CD4-positive, alpha-beta T cell (primary cell): Measurements from ENCODE around the gene INSR. TPM values are rescaled to one million over a fixed set of nuclear protein-coding genes. Genes with fewer than 3 reads are reported as not detected.

Source experiments
- ATAC-seq: fragments of 200-7000 bp; cut with Tn5 transposase; one replicate; pipeline ENCODE4 v1.10.0; 2022; ENCODE audit warnings: mild to moderate bottlenecking; ENCODE audit not compliant: poor library complexity
- CTCF ChIA-PET: fragments of 350-600 bp; sonication (Branson Sonifier 250); formaldehyde crosslinking; loops from one replicate; lab custom pipeline; 2021; ENCODE audit warnings: antibody characterized with exemption, inconsistent platforms; lab: Charles Lee
- POLR2A ChIA-PET: fragments of 350-600 bp; sonication (Branson Sonifier 250); formaldehyde crosslinking; loops from one replicate; lab custom pipeline; 2021; ENCODE audit warnings: antibody characterized with exemption, inconsistent platforms; lab: Charles Lee
- DNase-seq, 14 experiments: peaks; one replicate each; pipeline ENCODE4 v3.0.0-alpha.2; 2013 to 2020; ENCODE audit warnings: mixed read lengths in 2 of 14
- H3K27ac ChIP-seq, 2 donors: one replicate each; pipeline versions ENCODE4 v1.5.1 to v1.7.0; 2013; ENCODE audit warnings: low read length in 2 of 2, low read depth in 1 of 2, mild to moderate bottlenecking in 1 of 2
- H3K27me3 ChIP-seq, 2 experiments: 1 replicate in 1 of 2; 2 replicates in 1 of 2; pipeline versions ENCODE4 v1.6.1 to v1.7.0; 2013; ENCODE audit warnings: low read length in 2 of 2, control low read depth in 1 of 2, mild to moderate bottlenecking in 1 of 2, moderate library complexity in 1 of 2; ENCODE audit not compliant: insufficient read depth in 2 of 2, control insufficient read depth in 1 of 2
- H3K36me3 ChIP-seq: one replicate; pipeline ENCODE4 v1.6.1; 2013; ENCODE audit warnings: low read length, control low read depth; ENCODE audit not compliant: insufficient read depth
- H3K4me1 ChIP-seq: one replicate; pipeline ENCODE4 v1.6.1; 2013; ENCODE audit warnings: low read length, control low read depth; ENCODE audit not compliant: insufficient read depth
- H3K4me3 ChIP-seq: one replicate; pipeline ENCODE4 v1.5.1; 2013; ENCODE audit warnings: mild to moderate bottlenecking, low read length, moderate library complexity
- H3K9me3 ChIP-seq, 2 experiments: 1 replicate in 1 of 2; 2 replicates in 1 of 2; pipeline versions ENCODE4 v1.6.1 to v1.7.0; 2013; ENCODE audit warnings: low read length in 2 of 2, mild to moderate bottlenecking in 2 of 2, control low read depth in 1 of 2, moderate library complexity in 1 of 2; ENCODE audit not compliant: control insufficient read depth in 1 of 2, insufficient read depth in 1 of 2
- H3K27ac Mint-ChIP-seq: one replicate; pipeline ENCODE4 v1.8.0; 2020; ENCODE audit warnings: mixed read lengths
- H3K27me3 Mint-ChIP-seq: one replicate; pipeline ENCODE4 v1.8.0; 2021; ENCODE audit warnings: mixed read lengths
- H3K36me3 Mint-ChIP-seq: one replicate; pipeline ENCODE4 v1.8.0; 2021; ENCODE audit warnings: low read depth, mixed read lengths
- H3K4me1 Mint-ChIP-seq: one replicate; pipeline ENCODE4 v1.8.0; 2021; ENCODE audit warnings: low read depth, mixed read lengths
- H3K4me3 Mint-ChIP-seq: one replicate; pipeline ENCODE4 v1.8.0; 2020; ENCODE audit warnings: mild to moderate bottlenecking, mixed read lengths
- H3K9me3 Mint-ChIP-seq: one replicate; pipeline ENCODE4 v1.8.0; 2020; ENCODE audit warnings: mixed read lengths
- intact Hi-C, 2 experiments: fragments of 100-400 bp; cut with DNase I in 1 of 2; cut with micrococcal nuclease in 1 of 2; formaldehyde crosslinking; loops; one replicate each; pipeline versions ENCODE4 v1.15.1 to v1.9.0; 2023 to 2025; cut with DNase I, micrococcal nuclease
- total RNA-seq, 174 experiments: library from RNA in 2 of 174; stranded (reverse) in 2 of 174; gene quantifications; one replicate each; pipeline ENCODE4 v1.2.3 and lab custom pipeline; 2021 to 2026
- TF ChIP-seq, protein P1 (sequence below): fragments of 200-600 bp; IDR thresholded peaks from one replicate; pipeline ENCODE4 v1.8.0; 2022; ENCODE audit warnings: antibody characterized with exemption, mild to moderate bottlenecking

Gene INSR
- total RNA-seq, 2 experiments from 2014 or later: 1.8 to 3.0 TPM

DNA sequence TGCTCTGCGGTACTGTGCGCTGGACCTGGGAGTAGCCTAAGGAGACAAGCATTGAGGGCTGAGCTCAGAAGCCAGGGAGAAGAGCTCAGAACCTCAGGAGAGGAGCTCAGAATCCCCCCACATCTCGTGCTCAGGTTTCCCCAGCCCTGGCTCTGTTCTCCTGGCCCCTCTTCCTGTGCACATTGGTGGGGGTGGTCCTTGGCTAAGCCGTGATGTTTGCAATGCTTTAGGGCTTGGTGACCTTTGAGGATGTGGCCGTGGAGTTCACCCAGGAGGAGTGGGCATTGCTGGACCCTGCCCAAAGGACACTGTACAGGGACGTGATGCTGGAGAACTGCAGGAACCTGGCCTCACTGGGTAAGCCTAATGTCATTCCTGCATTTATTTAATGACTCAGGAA is 218.1 kb downstream of the INSR start:
- ChIA-PET POLR2A (interaction anchor here (0.6 kb wide), 1 partner anchor 1511 kb away, joined by 4 read pairs; no protein-coding TSS in a partner anchor), CTCF (interaction anchor here (0.7 kb wide), 1 partner anchor 115 kb away, joined by 3 read pairs; no protein-coding TSS in a partner anchor)
- H3K36me3 ChIP-seq: peaks cover 95% of the 10 kb centered on the region
- no peak overlapping the region for H3K27ac ChIP-seq
- intact Hi-C loops: no loop called here
- no peak overlapping the region for H3K4me3 ChIP-seq
- no peaks in the 10 kb centered on the region for H3K27me3 ChIP-seq
- TF ChIP-seq, protein P1, sequence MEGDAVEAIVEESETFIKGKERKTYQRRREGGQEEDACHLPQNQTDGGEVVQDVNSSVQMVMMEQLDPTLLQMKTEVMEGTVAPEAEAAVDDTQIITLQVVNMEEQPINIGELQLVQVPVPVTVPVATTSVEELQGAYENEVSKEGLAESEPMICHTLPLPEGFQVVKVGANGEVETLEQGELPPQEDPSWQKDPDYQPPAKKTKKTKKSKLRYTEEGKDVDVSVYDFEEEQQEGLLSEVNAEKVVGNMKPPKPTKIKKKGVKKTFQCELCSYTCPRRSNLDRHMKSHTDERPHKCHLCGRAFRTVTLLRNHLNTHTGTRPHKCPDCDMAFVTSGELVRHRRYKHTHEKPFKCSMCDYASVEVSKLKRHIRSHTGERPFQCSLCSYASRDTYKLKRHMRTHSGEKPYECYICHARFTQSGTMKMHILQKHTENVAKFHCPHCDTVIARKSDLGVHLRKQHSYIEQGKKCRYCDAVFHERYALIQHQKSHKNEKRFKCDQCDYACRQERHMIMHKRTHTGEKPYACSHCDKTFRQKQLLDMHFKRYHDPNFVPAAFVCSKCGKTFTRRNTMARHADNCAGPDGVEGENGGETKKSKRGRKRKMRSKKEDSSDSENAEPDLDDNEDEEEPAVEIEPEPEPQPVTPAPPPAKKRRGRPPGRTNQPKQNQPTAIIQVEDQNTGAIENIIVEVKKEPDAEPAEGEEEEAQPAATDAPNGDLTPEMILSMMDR: no peak
- no peak overlapping the region for H3K4me3 Mint-ChIP-seq
- H3K4me1 Mint-ChIP-seq: peaks cover 10% of the 10 kb centered on the region
- no peaks in the 10 kb centered on the region for H3K27me3 Mint-ChIP-seq
- ATAC-seq (no peak), DNase-seq (no peak)
- H3K4me1 ChIP-seq: no peaks in the 10 kb centered on the region
- peaks cover 64% of the 10 kb centered on the region in 2 experiments for H3K9me3 ChIP-seq
- H3K9me3 Mint-ChIP-seq: peaks cover 5% of the 10 kb centered on the region
- peaks cover 92% of the 10 kb centered on the region for H3K36me3 Mint-ChIP-seq
- no peak overlapping the region for H3K27ac Mint-ChIP-seq

DNA sequence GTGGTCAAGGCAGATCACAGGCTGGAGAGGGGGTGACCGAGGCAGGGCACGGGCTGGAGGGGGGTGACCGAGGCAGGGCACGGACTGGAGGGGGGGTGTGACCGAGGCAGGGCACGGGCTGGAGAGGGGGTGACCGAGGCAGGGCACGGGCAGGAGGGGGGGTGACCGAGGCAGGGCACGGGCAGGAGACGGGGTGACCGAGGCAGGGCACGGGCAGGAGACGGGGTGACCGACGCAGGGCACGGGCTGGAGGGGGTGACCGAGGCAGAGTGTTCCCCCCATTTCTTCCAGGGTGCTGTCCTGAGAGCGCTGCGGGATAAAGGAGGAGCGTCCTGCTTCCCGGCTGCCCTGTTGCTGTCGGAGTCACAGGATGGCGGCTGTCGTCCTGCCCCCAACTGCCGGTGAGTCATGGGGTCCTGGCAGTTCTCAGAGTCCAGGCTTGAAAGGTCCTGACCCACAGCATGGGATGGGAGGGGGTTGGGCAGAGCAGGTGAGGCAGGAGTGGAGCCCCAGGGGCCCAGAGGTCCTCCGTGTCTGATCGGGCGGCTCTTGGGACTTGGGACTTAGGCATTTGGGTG is 219.4 kb downstream of the INSR start:
- H3K9me3 Mint-ChIP-seq: peaks cover 5% of the 10 kb centered on the region
- Histone ChIP-seq H3K27ac (no peak overlapping the region), H3K9me3 (peaks cover 51 to 53% of the 10 kb centered on the region in 2 experiments), H3K27me3 (no peaks in the 10 kb centered on the region), H3K36me3 (peaks cover 85% of the 10 kb centered on the region), H3K4me3 (no peak overlapping the region), H3K4me1 (peaks cover 11% of the 10 kb centered on the region)
- H3K27ac Mint-ChIP-seq: no peak overlapping the region
- peaks cover 15% of the 10 kb centered on the region for H3K4me1 Mint-ChIP-seq
- ChIA-PET CTCF (no interaction called here), POLR2A (no interaction called here)
- no peaks in the 10 kb centered on the region for H3K27me3 Mint-ChIP-seq
- H3K36me3 Mint-ChIP-seq: peaks cover 89% of the 10 kb centered on the region
- TF ChIP-seq, protein P1: no peak
- ATAC-seq: no peak
- no peak for DNase-seq
- intact Hi-C loops: no loop called here
- no peak overlapping the region for H3K4me3 Mint-ChIP-seq

GRCh38 chr19:7072541-7072940 is 221.7 kb downstream of the INSR start:
- ChIA-PET CTCF (no interaction called here), POLR2A (no interaction called here)
- peaks cover 75% of the 10 kb centered on the region for H3K36me3 Mint-ChIP-seq
- intact Hi-C loops: no loop called here
- ATAC-seq (no peak), DNase-seq (no peak)
- Histone ChIP-seq H3K36me3 (peaks cover 62% of the 10 kb centered on the region), H3K4me1 (peaks cover 21% of the 10 kb centered on the region), H3K4me3 (no peak overlapping the region), H3K27ac (no peak overlapping the region), H3K9me3 (peaks cover 28 to 37% of the 10 kb centered on the region in 2 experiments), H3K27me3 (no peaks in the 10 kb centered on the region)
- H3K9me3 Mint-ChIP-seq: peaks cover 1% of the 10 kb centered on the region
- H3K4me1 Mint-ChIP-seq: peaks cover 25% of the 10 kb centered on the region
- H3K4me3 Mint-ChIP-seq: peak overlapping the region; percentile 83
- TF ChIP-seq, protein P1: no peak
- H3K27ac Mint-ChIP-seq: peak overlapping the region; percentile 49
- H3K27me3 Mint-ChIP-seq: no peaks in the 10 kb centered on the region
